Measurements from ENCODE around the gene OR1I1.

The OR1I1 gene

GRCh38 chr19:15120135-15121026 is 38.4 kb downstream of the OR1I1 start:
- DNase-seq = no peak

- DNase-seq = no peak
These were observed 40.5 kb downstream of the OR1I1 start for GRCh38 chr19:15122331-15123030.

GRCh38 chr19:15123031-15123890 is 41.2 kb downstream of the OR1I1 start:
- DNase-seq = no peak

GRCh38 chr19:15123900-15124299 is 41.9 kb downstream of the OR1I1 start:
- no peak for DNase-seq

GRCh38 chr19:15124572-15125231 is 42.7 kb downstream of the OR1I1 start:
- no peak for DNase-seq

- DNase-seq = peak; percentile 95
These were observed 43.4 kb downstream of the OR1I1 start for GRCh38 chr19:15125232-15126067.

GRCh38 chr19:15126131-15126910 is 44.3 kb downstream of the OR1I1 start:
- DNase-seq = no peak

GRCh38 chr19:15128162-15128770 is 46.3 kb downstream of the OR1I1 start:
- DNase-seq = no peak

GRCh38 chr19:15129856-15130585 is 48.0 kb downstream of the OR1I1 start:
- DNase-seq = no peak

- DNase-seq = no peak
These were observed 54.4 kb downstream of the OR1I1 start for GRCh38 chr19:15136234-15136954.

- no peak for DNase-seq
These were observed 55.8 kb downstream of the OR1I1 start for GRCh38 chr19:15137777-15138176.

GRCh38 chr19:15138427-15138826 is 56.4 kb downstream of the OR1I1 start:
- no peak for DNase-seq

GRCh38 chr19:15141143-15141542 is 59.1 kb downstream of the OR1I1 start:
- no peak for DNase-seq

GRCh38 chr19:15142313-15142712 is 60.3 kb downstream of the OR1I1 start:
- DNase-seq = no peak

Data from NCI-H1048 (cell line).